Measurements from ENCODE around the gene DZIP1. TPM values are rescaled to one million over a fixed set of nuclear protein-coding genes. Genes with fewer than 3 reads are reported as not detected.
A peak's percentile ranks its signal among the peaks of the same experiment; 100 is the strongest.

The DZIP1 gene
- total and polyA plus RNA-seq, 2 of the 13 experiments (the other 11 are each of a cell fraction or from before 2014, with no cell fraction given): 11.0 to 36.7 TPM

GRCh38 chr13:95536632-95537241 lies 107.8 kb downstream of the DZIP1 start:
- no peaks in the 10 kb centered on the region for H4K20me1 ChIP-seq (ENCODE audit: insufficient read depth, low read length)
- ChIA-PET CTCF (ENCODE audit: low intra/inter-chr PET ratio, low total read pairs) (interaction anchor here (0.7 kb wide), 1 partner anchor 43 kb away, joined by 3 read pairs; no protein-coding TSS in a partner anchor), POLR2A (no interaction called here)
- H3K9me3 ChIP-seq (ENCODE audit: low read length): no peaks in the 10 kb centered on the region
- WGBS (ENCODE audit: low lambda C conversion rate): 20% methylated on average over 6 of the region's 6 CpGs
- no peak overlapping the region for H2AFZ ChIP-seq (ENCODE audit: low read length)
- no peak overlapping the region for H3K9ac ChIP-seq (ENCODE audit: insufficient read depth, low read depth, low read length)
- DNase-seq (ENCODE audit: low spot score) (no peak), FAIRE-seq (peak; percentile 28), ATAC-seq (no peak)
- no peak overlapping the region for H3K4me3 ChIP-seq (replicated peaks in 1 of 3; ENCODE audit: insufficient read depth in 1 of 3, low read depth in 2 of 3, low read length in 3 of 3)
- no TSS peak for BruUV-seq (replicated peaks)
- no peaks in the 10 kb centered on the region for H3K36me3 ChIP-seq (replicated peaks in 1 of 2; ENCODE audit: control insufficient read depth in 1 of 2, insufficient read depth in 2 of 2, low read length in 2 of 2)
- no peaks in the 10 kb centered on the region for H3K79me2 ChIP-seq (ENCODE audit: insufficient read depth, low read length)
- peaks cover 31% of the 10 kb centered on the region for H3K4me1 ChIP-seq (ENCODE audit: insufficient read depth, low read length)
- no peak overlapping the region for H3K4me2 ChIP-seq (ENCODE audit: low read depth, low read length)
- in situ Hi-C loops (cut with HindIII; ENCODE audit: extremely low pct_ligation_motif_present, low pct_unique_long_range_greater_than_20kb) (no loop called here), intact Hi-C loops (cut with micrococcal nuclease; ENCODE audit: unreplicated experiment) (loop anchor here (5.0 kb wide), 1 partner anchor 126 kb away; no protein-coding TSS in a partner anchor)
- H3K27me3 ChIP-seq (ENCODE audit: control insufficient read depth in 1 of 2, insufficient read depth in 2 of 2, low read length in 2 of 2): no peaks in the 10 kb centered on the region
- H3K27ac ChIP-seq (ENCODE audit: extremely low read length, insufficient read depth, low read length): no peak overlapping the region
- no peak for TF ChIP-seq POGK (CRISPR knock-in tag; conservative IDR thresholded peaks at IDR 0.05)
- no peak for TF ChIP-seq ZNF639 (CRISPR knock-in tag; conservative IDR thresholded peaks at IDR 0.05)
- no peak for TF ChIP-seq KMT2A (CRISPR knock-in tag; IDR thresholded peaks at IDR 0.05)
- 0 out of 2 replicates have a peak, but pooled peaks have one; percentile 12 for TF ChIP-seq SMC3 (IDR thresholded peaks at IDR 0.05; ENCODE audit: low read length)
- TF ChIP-seq SNRNP70 (IDR thresholded peaks at IDR 0.05; ENCODE audit: low read depth, low read length): no peak
- TF ChIP-seq, protein P1, sequence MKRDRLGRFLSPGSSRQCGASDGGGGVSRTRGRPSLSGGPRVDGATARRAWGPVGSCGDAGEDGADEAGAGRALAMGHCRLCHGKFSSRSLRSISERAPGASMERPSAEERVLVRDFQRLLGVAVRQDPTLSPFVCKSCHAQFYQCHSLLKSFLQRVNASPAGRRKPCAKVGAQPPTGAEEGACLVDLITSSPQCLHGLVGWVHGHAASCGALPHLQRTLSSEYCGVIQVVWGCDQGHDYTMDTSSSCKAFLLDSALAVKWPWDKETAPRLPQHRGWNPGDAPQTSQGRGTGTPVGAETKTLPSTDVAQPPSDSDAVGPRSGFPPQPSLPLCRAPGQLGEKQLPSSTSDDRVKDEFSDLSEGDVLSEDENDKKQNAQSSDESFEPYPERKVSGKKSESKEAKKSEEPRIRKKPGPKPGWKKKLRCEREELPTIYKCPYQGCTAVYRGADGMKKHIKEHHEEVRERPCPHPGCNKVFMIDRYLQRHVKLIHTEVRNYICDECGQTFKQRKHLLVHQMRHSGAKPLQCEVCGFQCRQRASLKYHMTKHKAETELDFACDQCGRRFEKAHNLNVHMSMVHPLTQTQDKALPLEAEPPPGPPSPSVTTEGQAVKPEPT (CRISPR knock-in tag; IDR thresholded peaks at IDR 0.05; ENCODE audit: low read depth): no peak
- TF ChIP-seq RBFOX2 (IDR thresholded peaks at IDR 0.05; ENCODE audit: low read depth, low read length): no peak
- no peak for TF ChIP-seq KAT8 (CRISPR knock-in tag; IDR thresholded peaks at IDR 0.05)
- TF ChIP-seq STAG1 (CRISPR knock-in tag; IDR thresholded peaks at IDR 0.05): 0 out of 2 replicates have a peak, but pooled peaks have one; percentile 19
- TF ChIP-seq, protein P2, sequence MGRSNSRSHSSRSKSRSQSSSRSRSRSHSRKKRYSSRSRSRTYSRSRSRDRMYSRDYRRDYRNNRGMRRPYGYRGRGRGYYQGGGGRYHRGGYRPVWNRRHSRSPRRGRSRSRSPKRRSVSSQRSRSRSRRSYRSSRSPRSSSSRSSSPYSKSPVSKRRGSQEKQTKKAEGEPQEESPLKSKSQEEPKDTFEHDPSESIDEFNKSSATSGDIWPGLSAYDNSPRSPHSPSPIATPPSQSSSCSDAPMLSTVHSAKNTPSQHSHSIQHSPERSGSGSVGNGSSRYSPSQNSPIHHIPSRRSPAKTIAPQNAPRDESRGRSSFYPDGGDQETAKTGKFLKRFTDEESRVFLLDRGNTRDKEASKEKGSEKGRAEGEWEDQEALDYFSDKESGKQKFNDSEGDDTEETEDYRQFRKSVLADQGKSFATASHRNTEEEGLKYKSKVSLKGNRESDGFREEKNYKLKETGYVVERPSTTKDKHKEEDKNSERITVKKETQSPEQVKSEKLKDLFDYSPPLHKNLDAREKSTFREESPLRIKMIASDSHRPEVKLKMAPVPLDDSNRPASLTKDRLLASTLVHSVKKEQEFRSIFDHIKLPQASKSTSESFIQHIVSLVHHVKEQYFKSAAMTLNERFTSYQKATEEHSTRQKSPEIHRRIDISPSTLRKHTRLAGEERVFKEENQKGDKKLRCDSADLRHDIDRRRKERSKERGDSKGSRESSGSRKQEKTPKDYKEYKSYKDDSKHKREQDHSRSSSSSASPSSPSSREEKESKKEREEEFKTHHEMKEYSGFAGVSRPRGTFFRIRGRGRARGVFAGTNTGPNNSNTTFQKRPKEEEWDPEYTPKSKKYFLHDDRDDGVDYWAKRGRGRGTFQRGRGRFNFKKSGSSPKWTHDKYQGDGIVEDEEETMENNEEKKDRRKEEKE (IDR thresholded peaks at IDR 0.05): no peak
- TF ChIP-seq ZNF343 (CRISPR knock-in tag; IDR thresholded peaks at IDR 0.05): no peak
- TF ChIP-seq SP5 (CRISPR knock-in tag; IDR thresholded peaks at IDR 0.05; ENCODE audit: borderline replicate concordance, low read depth): no peak
- TF ChIP-seq, protein P3, sequence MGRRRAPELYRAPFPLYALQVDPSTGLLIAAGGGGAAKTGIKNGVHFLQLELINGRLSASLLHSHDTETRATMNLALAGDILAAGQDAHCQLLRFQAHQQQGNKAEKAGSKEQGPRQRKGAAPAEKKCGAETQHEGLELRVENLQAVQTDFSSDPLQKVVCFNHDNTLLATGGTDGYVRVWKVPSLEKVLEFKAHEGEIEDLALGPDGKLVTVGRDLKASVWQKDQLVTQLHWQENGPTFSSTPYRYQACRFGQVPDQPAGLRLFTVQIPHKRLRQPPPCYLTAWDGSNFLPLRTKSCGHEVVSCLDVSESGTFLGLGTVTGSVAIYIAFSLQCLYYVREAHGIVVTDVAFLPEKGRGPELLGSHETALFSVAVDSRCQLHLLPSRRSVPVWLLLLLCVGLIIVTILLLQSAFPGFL (CRISPR knock-in tag; IDR thresholded peaks at IDR 0.05): no peak

Data from HepG2 (cell line).